ENCODE results near the gene SPACA6. TPM values are rescaled to one million over a fixed set of nuclear protein-coding genes. Genes with fewer than 3 reads are reported as not detected.

The SPACA6 gene
- total and polyA plus RNA-seq, 2 of the 8 experiments (the other 6 are each of a cell fraction or from before 2014, with no cell fraction given) = 7.1 to 7.5 TPM

- Histone ChIP-seq H2BK120ac (replicated peaks; ENCODE audit: low read depth, low read length) (no peak overlapping the region), H3K4me2 (ENCODE audit: insufficient read depth in 1 of 2, low read depth in 2 of 2, low read length in 2 of 2) (no peak overlapping the region), H3K27ac (ENCODE audit: low read depth, low read length) (no peak overlapping the region), H3K79me1 (ENCODE audit: low read depth, low read length) (no peaks in the 10 kb centered on the region), H2AFZ (ENCODE audit: low read length) (no peak overlapping the region), H3K4me1 (replicated peaks in 1 of 4; ENCODE audit: control insufficient read depth in 3 of 4, insufficient read depth in 4 of 4, low read length in 3 of 4) (no peaks in the 10 kb centered on the region), H2AK5ac (ENCODE audit: low read depth, low read length) (no peak overlapping the region), H3K9me3 (ENCODE audit: insufficient read depth in 2 of 2, low read depth in 1 of 2, low read length in 1 of 2) (peaks cover 8 to 12% of the 10 kb centered on the region in 2 experiments), H3K23me2 (ENCODE audit: low read depth, low read length) (no peaks in the 10 kb centered on the region), H3K79me2 (ENCODE audit: control insufficient read depth in 1 of 2, insufficient read depth in 2 of 2, low read length in 2 of 2) (no peaks in the 10 kb centered on the region), H3K56ac (replicated peaks; ENCODE audit: insufficient read length, low read depth, low read length) (no peak overlapping the region), H2BK20ac (ENCODE audit: low read length) (no peak overlapping the region), H4K91ac (replicated peaks; ENCODE audit: insufficient read length, low read length) (no peak overlapping the region), H4K8ac (ENCODE audit: extremely low read depth, insufficient read depth, low read length) (no peak overlapping the region), H2BK12ac (ENCODE audit: low read depth, low read length) (no peak overlapping the region), H3K27me3 (replicated peaks in 1 of 4; ENCODE audit: control insufficient read depth in 3 of 4, extremely low read depth in 1 of 4, insufficient read depth in 3 of 4, low read length in 3 of 4) (0 out of 7 replicates have a peak, but pooled peaks cover 0 to 2% (median 0%) of the 10 kb centered on the region in 4 experiments), H3K36me3 (ENCODE audit: control insufficient read depth in 2 of 4, insufficient read depth in 4 of 4, low read length in 3 of 4) (no peaks in the 10 kb centered on the region), H3K4ac (replicated peaks; ENCODE audit: insufficient read length, low read depth, low read length) (no peak overlapping the region), H3K23ac (ENCODE audit: insufficient read length) (no peak overlapping the region), H2BK5ac (ENCODE audit: low read depth, low read length) (no peak overlapping the region), H2BK15ac (ENCODE audit: low read length) (no peak overlapping the region), H3K9ac (replicated peaks in 1 of 4; ENCODE audit: extremely low read depth in 1 of 4, low read depth in 3 of 4, low read length in 3 of 4) (no peak overlapping the region), H4K5ac (ENCODE audit: insufficient read length, low read depth, low read length) (no peak overlapping the region), H3K14ac (ENCODE audit: insufficient read length) (no peak overlapping the region), H3K4me3 (ENCODE audit: extremely low read depth in 1 of 4, insufficient read depth in 2 of 4, low read depth in 3 of 4, low read length in 4 of 4) (no peak overlapping the region), H4K20me1 (replicated peaks in 1 of 2; ENCODE audit: control insufficient read depth in 1 of 2, insufficient read depth in 2 of 2, low read length in 2 of 2) (no peaks in the 10 kb centered on the region), H3K18ac (ENCODE audit: extremely low read depth, low read length) (no peak overlapping the region)
- no peak for TF ChIP-seq POU5F1 (IDR thresholded peaks at IDR 0.05; ENCODE audit: low read depth, low read length)
- DNase-seq (ENCODE audit: low read depth in 1 of 2, low spot score in 2 of 2) (no peak), FAIRE-seq (no peak)
- 88% methylated on average over 4 of the region's 4 CpGs; no CpG with 5 or more reads in 1 of the 2 experiments for WGBS, 2 experiments (ENCODE audit: extremely low coverage in 1 of 2, insufficient coverage in 1 of 2, insufficient read length in 1 of 2, insufficient replicate concordance in 2 of 2, low coverage in 1 of 2, low lambda C conversion rate in 2 of 2, missing lambda C conversion rate in 1 of 2)
- CTCF ChIA-PET (ENCODE audit: partially characterized antibody) = no interaction called here
- POLR2A ChIA-PET (ENCODE audit: partially characterized antibody) = no interaction called here
Measured at GRCh38 chr19:51754770-51755169, 61.6 kb downstream of the SPACA6 start.

MicroRNAs encoded within 50 kb of the gene (microRNA counts, 767-probe panel; counts per million panel counts)
- microRNA hsa-let-7e-5p (879 counts per million, percentile 95 among the panel's probes with 10 or more counts), microRNA hsa-miR-125a-3p (879 counts per million, percentile 95 among the panel's probes with 10 or more counts), microRNA hsa-miR-125a-5p (7,675 counts per million, percentile 96 among the panel's probes with 10 or more counts), microRNA hsa-miR-99b-5p (5,175 counts per million, percentile 95 among the panel's probes with 10 or more counts)

Small RNAs within 50 kb of the gene (microRNA-seq; reads per million reads assigned to microRNA genes)
- 107 to 204 reads per million in 2 experiments for gene MIR125A (ENCODE audit: borderline microRNAs expressed in 2 of 2, borderline number of aligned reads in 2 of 2, borderline replicate concordance in 1 of 2)
- gene MIR99B (ENCODE audit: borderline microRNAs expressed in 2 of 2, borderline number of aligned reads in 2 of 2, borderline replicate concordance in 1 of 2) = 314 to 416 reads per million in 2 experiments
- 9.7 to 11.3 reads per million in 2 experiments for gene MIRLET7E (ENCODE audit: borderline microRNAs expressed in 2 of 2, borderline number of aligned reads in 2 of 2, borderline replicate concordance in 1 of 2)

Small RNAs within 50 kb of the gene (small RNA-seq; reads per million reads assigned to genes)
- gene AC018755.2 (ENCODE audit: insufficient read depth) (not detected), gene MIR125A (ENCODE audit: insufficient read depth) (not detected), gene MIR99B (ENCODE audit: insufficient read depth) (not detected), gene MIRLET7E (ENCODE audit: insufficient read depth) (not detected)

Other genes with a start within 250 kb of the SPACA6 start
- gene SIGLEC8, start 234.9 kb upstream of the SPACA6 start, total RNA-seq (2021; fragmentation: NEBNext Ultra II Directional; extraction: Animal tissue kit (Norgen Biotek cat#: 25700)) = not detected in 2 replicates
- not detected in 2 replicates for gene SIGLEC8, start 234.9 kb upstream of the SPACA6 start, polyA plus RNA-seq (2011; rRNA removed)
- not detected in 2 replicates for gene CEACAM18, start 214.8 kb upstream of the SPACA6 start, total RNA-seq (2021; fragmentation: NEBNext Ultra II Directional; extraction: Animal tissue kit (Norgen Biotek cat#: 25700))
- gene CEACAM18, start 214.8 kb upstream of the SPACA6 start, polyA plus RNA-seq (2011; rRNA removed) = not detected in 2 replicates
- gene SIGLEC12, start 191.5 kb upstream of the SPACA6 start, total RNA-seq (2021; fragmentation: NEBNext Ultra II Directional; extraction: Animal tissue kit (Norgen Biotek cat#: 25700)) = not detected in 2 replicates
- gene SIGLEC12, start 191.5 kb upstream of the SPACA6 start, polyA plus RNA-seq (2011; rRNA removed) = not detected in 2 replicates
- not detected in 2 replicates for gene SIGLEC6, start 161.7 kb upstream of the SPACA6 start, total RNA-seq (2021; fragmentation: NEBNext Ultra II Directional; extraction: Animal tissue kit (Norgen Biotek cat#: 25700))
- 0.05 TPM in 1 of 2 replicates, not detected in the other for gene SIGLEC6, start 161.7 kb upstream of the SPACA6 start, polyA plus RNA-seq (2011; rRNA removed)
- 11.0 and 11.1 TPM in 2 replicates for gene ZNF175, start 122.0 kb upstream of the SPACA6 start, total RNA-seq (2021; fragmentation: NEBNext Ultra II Directional; extraction: Animal tissue kit (Norgen Biotek cat#: 25700))
- gene ZNF175, start 122.0 kb upstream of the SPACA6 start, polyA plus RNA-seq (2011; rRNA removed) = 1.5 and 1.7 TPM in 2 replicates
- gene SIGLEC5, start 62.9 kb upstream of the SPACA6 start, total RNA-seq (2021; fragmentation: NEBNext Ultra II Directional; extraction: Animal tissue kit (Norgen Biotek cat#: 25700)) = not detected in 2 replicates
- not detected in 2 replicates for gene SIGLEC5, start 62.9 kb upstream of the SPACA6 start, polyA plus RNA-seq (2011; rRNA removed)
- gene SIGLEC14, start 46.5 kb upstream of the SPACA6 start, total RNA-seq (2021; fragmentation: NEBNext Ultra II Directional; extraction: Animal tissue kit (Norgen Biotek cat#: 25700)) = not detected in 2 replicates
- gene SIGLEC14, start 46.5 kb upstream of the SPACA6 start, polyA plus RNA-seq (2011; rRNA removed) = not detected in 2 replicates
- gene HAS1, start 30.7 kb downstream of the SPACA6 start, total RNA-seq (2021; fragmentation: NEBNext Ultra II Directional; extraction: Animal tissue kit (Norgen Biotek cat#: 25700)) = 0.19 TPM in 1 of 2 replicates, not detected in the other
- gene HAS1, start 30.7 kb downstream of the SPACA6 start, polyA plus RNA-seq (2011; rRNA removed) = 1.5 and 1.9 TPM in 2 replicates
- not detected in 2 replicates for gene FPR1, start 58.5 kb downstream of the SPACA6 start, total RNA-seq (2021; fragmentation: NEBNext Ultra II Directional; extraction: Animal tissue kit (Norgen Biotek cat#: 25700))
- gene FPR1, start 58.5 kb downstream of the SPACA6 start, polyA plus RNA-seq (2011; rRNA removed) = 0.11 TPM in 1 of 2 replicates, not detected in the other
- not detected in 2 replicates for gene FPR2, start 67.8 kb downstream of the SPACA6 start, total RNA-seq (2021; fragmentation: NEBNext Ultra II Directional; extraction: Animal tissue kit (Norgen Biotek cat#: 25700))
- gene FPR2, start 67.8 kb downstream of the SPACA6 start, polyA plus RNA-seq (2011; rRNA removed) = 0.05 and 0.17 TPM in 2 replicates
- gene FPR3, start 101.8 kb downstream of the SPACA6 start, total RNA-seq (2021; fragmentation: NEBNext Ultra II Directional; extraction: Animal tissue kit (Norgen Biotek cat#: 25700)) = not detected in 2 replicates
- not detected in 2 replicates for gene FPR3, start 101.8 kb downstream of the SPACA6 start, polyA plus RNA-seq (2011; rRNA removed)
- 14.9 and 19.3 TPM in 2 replicates for gene ZNF577, start 194.6 kb downstream of the SPACA6 start, total RNA-seq (2021; fragmentation: NEBNext Ultra II Directional; extraction: Animal tissue kit (Norgen Biotek cat#: 25700))
- 11.5 and 13.8 TPM in 2 replicates for gene ZNF577, start 194.6 kb downstream of the SPACA6 start, polyA plus RNA-seq (2011; rRNA removed)
- gene ZNF649, start 211.7 kb downstream of the SPACA6 start, total RNA-seq (2021; fragmentation: NEBNext Ultra II Directional; extraction: Animal tissue kit (Norgen Biotek cat#: 25700)) = 44.0 and 51.7 TPM in 2 replicates
- 13.3 and 24.7 TPM in 2 replicates for gene ZNF649, start 211.7 kb downstream of the SPACA6 start, polyA plus RNA-seq (2011; rRNA removed)
- gene ZNF613, start 234.1 kb downstream of the SPACA6 start, total RNA-seq (2021; fragmentation: NEBNext Ultra II Directional; extraction: Animal tissue kit (Norgen Biotek cat#: 25700)) = 7.5 and 14.2 TPM in 2 replicates
- 3.8 and 4.7 TPM in 2 replicates for gene ZNF613, start 234.1 kb downstream of the SPACA6 start, polyA plus RNA-seq (2011; rRNA removed)